SH-SY5Y (cell line): Measurements from ENCODE around the gene NTM.

Experiments
- GATA2 ChIP-seq: IDR thresholded peaks from 2 replicates; pipeline ENCODE4 v1.6.1; 2011; ENCODE audit warnings: mild to moderate bottlenecking, low read depth, low read length
- GATA3 ChIP-seq: IDR thresholded peaks from 2 replicates; pipeline ENCODE4 v1.6.1; 2011; ENCODE audit warnings: low read depth, mild to moderate bottlenecking, low read length, moderate library complexity

- TF ChIP-seq GATA2 (no peak), GATA3 (no peak)
Measured at GRCh38 chr11:131365329-131365930, 5.0 kb upstream of the NTM start.
